GM13977 (cell line): ENCODE measurements around the gene NT5C.

Experiments used
- DNase-seq: peaks from one replicate; pipeline ENCODE4 v3.0.0; 2012; ENCODE audit warnings: low spot score
- CTCF ChIP-seq: IDR thresholded peaks from 2 replicates; pipeline ENCODE4 v1.5.1; 2012; ENCODE audit warnings: mild to moderate bottlenecking, control low read depth; ENCODE audit not compliant: insufficient read depth; ENCODE audit errors: extremely low read depth, missing control alignments
- in situ Hi-C: fragments of 300-500 bp; cut with MboI; formaldehyde crosslinking; loops from one replicate; pipeline ENCODE4 v1.12.0; 2022; ENCODE audit warnings: low sequenced_read_pairs, low pct_unique_long_range_greater_than_20kb, mixed read lengths, inconsistent platforms; ENCODE audit not compliant: unreplicated experiment

NT5C gene

GRCh38 chr17:75154195-75155106 is 22.9 kb upstream of the NT5C start, which contains the start of gene JPT1:
Gene JPT1, minus strand, starts transcription at chr17:75154512. Its CDS starts 115 bp downstream, at chr17:75154397.
- in situ Hi-C loops: no loop called here
- TF ChIP-seq CTCF: no peak
- DNase-seq: peak; percentile 98

- no peak for TF ChIP-seq CTCF
- DNase-seq: peak; percentile 54
- in situ Hi-C loops: no loop called here
Measured at GRCh38 chr17:75153780-75154194, 22.2 kb upstream of the NT5C start.

DNA sequence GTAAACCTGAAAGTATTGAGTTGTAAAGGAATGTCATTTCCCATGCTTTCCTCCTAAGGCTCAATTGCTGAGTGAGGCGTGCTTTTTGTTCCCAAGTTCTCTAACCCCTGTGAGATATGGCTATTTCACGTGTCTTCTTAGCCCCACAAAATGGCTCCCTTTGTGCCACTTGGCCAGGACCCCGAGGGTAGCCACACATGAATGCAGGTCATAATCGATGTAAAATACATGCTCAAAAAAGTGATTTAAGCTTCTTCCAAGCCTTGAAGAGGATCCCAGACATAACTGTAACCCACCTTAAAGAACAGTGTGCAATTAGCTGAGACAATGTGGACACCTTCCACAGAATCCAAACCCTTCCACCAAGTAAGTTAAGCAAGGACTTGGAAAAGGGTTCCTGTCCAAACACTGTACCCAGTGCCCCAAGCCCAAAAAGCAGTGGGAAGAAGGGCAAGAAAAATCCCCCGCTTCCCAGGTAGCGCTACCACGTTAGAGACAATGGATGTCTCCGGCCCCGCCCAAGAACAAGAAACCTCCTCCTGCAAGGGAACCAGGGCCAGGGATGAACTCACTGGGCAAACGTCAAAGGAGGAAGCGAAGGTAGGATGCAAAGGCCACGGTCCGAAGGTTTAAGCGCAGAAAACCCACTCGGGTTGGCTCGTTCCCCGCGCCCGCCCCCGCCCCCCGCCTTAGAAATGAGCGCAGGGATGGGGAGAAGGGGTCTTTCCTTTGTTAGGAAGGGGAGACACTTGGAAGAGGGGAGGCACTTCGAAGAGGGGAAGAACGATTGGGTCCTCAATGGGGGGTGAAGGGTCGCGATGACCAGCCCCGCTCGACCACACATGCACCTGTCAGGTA is 21.6 kb upstream of the NT5C start:
- peak; percentile 50 for DNase-seq
- no peak for TF ChIP-seq CTCF
- in situ Hi-C loops: no loop called here

DNA sequence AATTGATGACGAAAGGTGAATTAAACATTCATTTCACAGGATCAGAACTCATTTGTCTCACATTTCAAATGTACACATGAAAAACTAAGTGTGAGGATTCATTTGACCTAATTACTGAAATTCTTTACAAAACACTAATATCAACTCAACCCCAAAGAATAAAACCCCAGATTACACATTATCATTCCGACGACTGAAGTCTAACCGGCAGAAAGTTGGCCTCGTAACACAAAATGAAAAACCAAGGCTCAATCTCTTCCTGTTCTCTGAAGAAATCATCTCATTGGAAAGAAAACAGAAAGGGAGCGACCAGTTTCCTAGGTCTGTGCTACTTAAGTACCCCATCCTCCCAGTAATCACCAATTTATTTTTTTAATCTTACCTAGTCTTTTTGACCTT is 21.0 kb upstream of the NT5C start:
- in situ Hi-C loops: no loop called here
- TF ChIP-seq CTCF: no peak
- DNase-seq: no peak

- in situ Hi-C loops: no loop called here
- TF ChIP-seq CTCF: no peak
- no peak for DNase-seq
Measured at GRCh38 chr17:75151930-75152329, 20.4 kb upstream of the NT5C start.

GRCh38 chr17:75147878-75148546 is 16.5 kb upstream of the NT5C start:
- DNase-seq: no peak
- in situ Hi-C loops: no loop called here
- no peak for TF ChIP-seq CTCF
